Stimulated activated effector memory CD8-positive, alpha-beta T cell treated with anti-CD3 and anti-CD28 coated beads, Interleukin-12 subunit alpha, Interleukin-12 subunit beta, amount 100 ng/mL, for 72 hours (primary cell): ENCODE results near the gene KIF6.
"Not testable (repeated sequence)": the region's sequence is repeated elsewhere in the genome, so short reads cannot be mapped to it uniquely, and the experiment has no call there.

Experiments
- ATAC-seq: fragments of 150-1000 bp; cut with Tn5 transposase; 2 replicates; pipeline ENCODE4 v1.10.0; 2021
- DNase-seq, 2 donors: peaks; one replicate each; pipeline ENCODE4 v3.0.0; 2021 to 2022; ENCODE audit warnings: low spot score in 2 of 2
- H3K27ac Mint-ChIP-seq: one replicate; pipeline ENCODE4 v1.8.0; 2022; ENCODE audit warnings: mild to moderate bottlenecking, mixed read lengths
- H3K36me3 Mint-ChIP-seq: one replicate; pipeline ENCODE4 v1.8.0; 2022; ENCODE audit warnings: mild to moderate bottlenecking, mixed read lengths
- H3K4me1 Mint-ChIP-seq: one replicate; pipeline ENCODE4 v1.8.0; 2022; ENCODE audit warnings: mixed read lengths
- H3K4me3 Mint-ChIP-seq: one replicate; pipeline ENCODE4 v1.8.0; 2022; ENCODE audit warnings: mild to moderate bottlenecking, mixed read lengths
- H3K9me3 Mint-ChIP-seq: one replicate; pipeline ENCODE4 v1.8.0; 2022; ENCODE audit warnings: mixed read lengths

The KIF6 gene

DNA sequence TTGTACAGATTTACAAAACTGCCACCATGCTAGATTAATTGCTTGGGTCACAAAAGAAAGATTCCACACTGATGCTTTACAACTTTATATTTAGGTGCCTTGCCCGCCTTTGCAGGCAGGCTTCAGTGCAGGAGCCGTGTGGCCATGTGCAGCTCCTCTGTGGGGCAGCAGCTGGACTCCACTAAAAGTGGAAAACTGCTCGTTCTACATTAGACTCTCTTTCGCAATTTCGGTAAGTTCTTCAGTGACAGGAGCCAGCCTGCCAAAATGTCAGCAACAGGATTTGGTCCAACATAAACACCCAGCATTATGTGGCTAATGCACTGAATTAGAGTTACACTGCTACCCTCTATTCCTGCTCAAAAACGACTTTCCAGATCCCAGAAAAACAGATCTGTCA is 228.3 kb downstream of the KIF6 start:
- Mint-ChIP-seq H3K4me1 (no peaks in the 10 kb centered on the region), H3K4me3 (no peak overlapping the region), H3K9me3 (peaks cover 15% of the 10 kb centered on the region), H3K27ac (no peak overlapping the region), H3K36me3 (no peaks in the 10 kb centered on the region)
- DNase-seq = no peak
- no peak for ATAC-seq

DNA sequence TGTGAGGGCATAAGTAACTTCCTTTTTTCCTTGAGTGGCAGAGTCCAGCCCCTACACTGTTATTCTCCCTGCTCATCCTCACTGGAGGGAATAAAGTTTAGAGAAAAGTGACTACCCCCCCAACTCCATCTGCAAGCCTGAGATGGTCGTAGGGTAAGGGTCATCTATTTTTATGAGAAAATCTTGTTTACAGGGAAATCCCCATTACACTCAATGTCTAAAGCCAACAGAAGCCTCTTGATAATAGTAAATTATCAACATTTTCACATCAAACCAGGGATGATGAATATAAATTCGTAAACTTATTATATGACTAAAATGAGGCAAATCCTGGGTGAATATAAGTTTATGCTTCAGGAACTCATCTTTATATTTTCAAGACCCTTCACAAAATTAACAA is 228.8 kb downstream of the KIF6 start:
- H3K27ac Mint-ChIP-seq = no peak overlapping the region
- H3K4me1 Mint-ChIP-seq = no peaks in the 10 kb centered on the region
- H3K4me3 Mint-ChIP-seq = no peak overlapping the region
- no peaks in the 10 kb centered on the region for H3K36me3 Mint-ChIP-seq
- no peak for ATAC-seq
- H3K9me3 Mint-ChIP-seq = peaks cover 12% of the 10 kb centered on the region
- DNase-seq = no peak

DNA sequence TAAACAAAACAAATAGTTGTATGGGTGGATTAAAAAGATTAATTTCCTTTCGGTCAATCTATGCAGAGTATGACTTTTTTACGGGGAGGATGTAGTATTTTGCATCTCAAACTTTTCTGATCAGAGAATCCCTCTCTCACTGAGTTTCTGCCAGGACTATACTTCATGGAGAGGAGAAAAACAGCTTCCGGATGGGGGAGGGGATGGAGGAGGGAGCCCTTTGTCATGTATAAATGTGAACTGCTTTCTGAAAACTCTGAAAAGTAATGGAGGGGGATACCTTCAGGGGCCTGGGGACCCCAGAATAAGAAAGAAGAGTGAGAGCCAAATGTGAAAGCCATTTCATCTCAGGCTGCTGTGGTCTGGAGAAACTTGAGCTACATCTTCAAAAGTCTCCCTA is 229.6 kb downstream of the KIF6 start:
- Mint-ChIP-seq H3K9me3 (peaks cover 7% of the 10 kb centered on the region), H3K4me3 (no peak overlapping the region), H3K4me1 (no peaks in the 10 kb centered on the region), H3K36me3 (no peaks in the 10 kb centered on the region), H3K27ac (no peak overlapping the region)
- no peak for DNase-seq
- no peak for ATAC-seq

DNA sequence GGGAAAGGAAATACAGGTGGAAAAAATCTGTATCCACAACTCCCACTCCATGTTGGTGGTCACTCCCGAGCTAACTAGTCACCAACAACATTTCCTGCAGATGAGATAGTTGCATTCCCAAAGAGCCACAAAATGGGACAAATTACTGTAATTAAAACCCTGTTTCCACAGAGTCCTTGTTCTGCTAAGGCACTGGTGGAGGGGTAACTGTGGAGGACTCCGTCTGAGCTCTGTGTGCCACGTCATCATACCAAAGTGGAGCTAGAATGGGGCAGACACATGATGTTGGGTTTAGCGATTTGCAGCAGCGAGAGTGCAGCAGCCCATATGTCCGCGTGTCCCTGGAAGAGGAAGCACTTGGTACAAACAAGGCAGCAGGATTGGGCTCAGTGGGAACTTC is 230.2 kb downstream of the KIF6 start:
- H3K27ac Mint-ChIP-seq = no peak overlapping the region
- H3K4me1 Mint-ChIP-seq = no peaks in the 10 kb centered on the region
- DNase-seq (no peak), ATAC-seq (no peak)
- H3K36me3 Mint-ChIP-seq = no peaks in the 10 kb centered on the region
- no peak overlapping the region for H3K4me3 Mint-ChIP-seq
- H3K9me3 Mint-ChIP-seq = peaks cover 3% of the 10 kb centered on the region

DNA sequence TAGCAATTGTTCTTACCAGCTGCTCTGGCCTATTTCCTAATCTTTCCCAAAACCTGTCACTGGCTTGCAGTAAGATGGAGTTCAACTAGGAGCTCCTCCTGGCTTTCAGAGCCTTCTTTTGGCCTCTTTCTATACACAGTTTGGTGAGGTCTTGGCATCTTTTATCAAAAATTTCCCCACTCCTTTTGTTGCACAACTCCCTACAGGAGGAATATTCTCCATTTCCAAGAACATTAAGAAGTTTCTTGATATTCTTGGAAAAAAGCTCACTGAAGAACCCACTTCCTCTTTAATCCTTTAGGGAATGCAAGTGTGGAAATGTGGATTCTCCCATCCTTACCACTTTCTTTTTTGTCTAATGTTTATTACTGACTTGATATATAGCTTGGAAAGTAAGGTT is 231.4 kb downstream of the KIF6 start:
- Mint-ChIP-seq H3K27ac (no peak overlapping the region), H3K4me3 (no peak overlapping the region), H3K4me1 (no peaks in the 10 kb centered on the region), H3K36me3 (no peaks in the 10 kb centered on the region), H3K9me3 (no peaks in the 10 kb centered on the region)
- DNase-seq (no peak), ATAC-seq (no peak)

DNA sequence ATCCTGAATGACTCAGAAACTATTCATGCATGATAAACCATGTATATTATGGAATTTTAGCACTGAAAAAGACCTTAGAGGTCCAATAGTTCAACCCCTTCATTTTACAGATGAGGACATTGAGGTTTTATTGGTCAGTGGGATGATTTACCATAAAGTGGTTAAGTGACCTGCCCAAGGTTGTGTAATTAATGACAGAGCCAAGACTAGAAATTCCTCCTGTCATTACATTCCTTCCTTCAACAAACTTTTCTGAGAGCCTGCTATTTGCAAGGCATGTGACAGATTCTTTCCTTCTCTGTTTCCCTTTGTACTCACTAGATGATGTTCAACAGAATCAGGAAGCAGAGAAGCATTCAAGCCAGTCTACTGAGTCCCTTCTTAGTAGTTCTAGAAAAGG is 232.0 kb downstream of the KIF6 start:
- DNase-seq = no peak
- no peaks in the 10 kb centered on the region for H3K9me3 Mint-ChIP-seq
- H3K27ac Mint-ChIP-seq = no peak overlapping the region
- H3K4me3 Mint-ChIP-seq = no peak overlapping the region
- no peaks in the 10 kb centered on the region for H3K36me3 Mint-ChIP-seq
- no peak for ATAC-seq
- H3K4me1 Mint-ChIP-seq = no peaks in the 10 kb centered on the region

DNA sequence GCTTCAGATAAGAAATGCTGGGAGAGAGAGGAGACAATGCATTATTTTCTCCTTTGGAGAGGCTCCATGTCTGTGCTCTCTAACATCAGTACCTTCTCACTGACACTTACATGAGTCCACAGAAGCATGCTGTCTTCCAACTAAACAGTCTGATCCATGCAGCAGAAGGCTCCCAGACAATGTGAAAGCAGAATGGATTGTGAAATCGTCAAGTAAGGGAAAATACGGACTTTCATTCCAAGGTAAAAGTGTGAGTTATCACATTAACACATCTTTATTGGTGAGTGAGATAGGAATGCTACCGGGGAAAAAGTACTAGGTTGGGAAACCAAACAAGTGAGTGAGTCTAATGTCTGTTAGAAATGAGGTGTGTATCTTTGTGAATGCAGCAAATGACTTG is 235.1 kb downstream of the KIF6 start:
- no peak overlapping the region for H3K4me3 Mint-ChIP-seq
- no peaks in the 10 kb centered on the region for H3K4me1 Mint-ChIP-seq
- no peaks in the 10 kb centered on the region for H3K9me3 Mint-ChIP-seq
- no peak for ATAC-seq
- H3K36me3 Mint-ChIP-seq = no peaks in the 10 kb centered on the region
- DNase-seq = no peak
- no peak overlapping the region for H3K27ac Mint-ChIP-seq

DNA sequence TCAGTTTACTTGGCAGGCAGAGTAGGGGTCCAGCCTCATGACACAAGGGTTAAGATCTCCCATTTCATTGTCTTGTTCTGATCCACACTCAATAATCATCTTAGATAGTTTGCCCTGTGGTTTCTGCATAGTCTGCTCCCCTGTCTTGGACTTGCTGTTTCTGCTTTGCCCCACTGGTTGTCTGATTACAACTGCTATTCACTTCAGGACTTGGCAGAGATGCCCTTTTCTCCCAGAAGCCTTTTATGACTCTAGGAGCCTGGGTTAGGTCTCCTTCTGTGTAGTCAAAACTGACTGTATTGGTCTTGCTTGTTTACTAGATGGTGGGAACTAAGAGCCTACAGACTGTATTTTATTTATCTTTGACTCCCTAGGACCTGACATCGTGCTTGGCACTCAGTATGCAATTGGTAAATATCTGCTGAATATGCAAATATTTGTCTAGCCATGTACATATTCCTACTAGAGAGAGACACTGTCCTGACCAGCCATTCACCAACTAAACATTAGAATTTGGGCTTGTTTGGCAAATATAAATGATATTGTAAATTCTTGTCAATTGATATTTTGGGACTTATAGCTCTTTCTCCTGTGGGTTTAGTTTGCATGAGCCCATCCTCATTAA is 236.8 kb downstream of the KIF6 start:
- H3K4me1 Mint-ChIP-seq = no peaks in the 10 kb centered on the region

DNA sequence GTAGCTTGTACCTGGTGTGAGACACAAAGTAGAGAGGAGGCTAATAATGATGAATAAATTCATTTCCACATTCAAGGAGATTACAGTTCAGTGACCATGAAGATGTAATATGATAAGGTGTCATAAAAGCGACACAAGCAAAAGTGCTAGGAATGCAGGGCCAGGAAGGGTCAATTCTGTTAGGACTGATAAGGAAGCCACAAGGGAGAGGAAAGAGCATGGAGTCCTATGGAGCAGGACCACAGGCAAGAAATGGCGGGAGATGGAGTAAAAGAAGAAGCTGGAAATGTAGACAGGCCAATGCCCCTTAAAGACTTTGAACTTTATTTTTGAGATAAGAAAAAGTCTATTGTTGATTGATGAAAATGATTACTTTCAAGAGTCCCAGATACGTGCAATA is 240.9 kb downstream of the KIF6 start:
- no peaks in the 10 kb centered on the region for H3K9me3 Mint-ChIP-seq

More for the DNA sequence above, 236.8 kb downstream of the KIF6 start:
- Mint-ChIP-seq H3K4me3 (no peak overlapping the region), H3K27ac (no peak overlapping the region), H3K36me3 (no peaks in the 10 kb centered on the region), H3K9me3 (no peaks in the 10 kb centered on the region)
- ATAC-seq (no peak), DNase-seq (no peak)

DNA sequence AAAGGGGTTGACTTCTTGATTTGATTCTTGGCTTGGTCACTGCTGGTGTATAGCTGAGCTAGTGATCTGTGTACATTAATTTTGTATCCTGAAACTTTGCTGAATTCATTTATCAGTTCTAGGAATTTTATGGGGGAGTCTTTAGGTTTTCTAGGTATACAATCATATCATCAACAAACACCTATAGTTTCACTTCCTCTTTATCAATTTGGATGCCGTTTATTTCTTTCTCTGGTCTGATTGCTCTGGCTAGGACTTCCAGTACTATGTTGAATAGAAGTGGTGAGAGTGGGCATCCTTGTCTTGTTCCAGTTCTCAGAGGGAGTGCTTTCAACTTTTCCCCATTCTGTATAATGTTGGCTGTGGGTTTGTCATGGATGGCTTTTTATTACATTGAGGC is 245.4 kb downstream of the KIF6 start:
- DNase-seq, H3K36me3 Mint-ChIP-seq: not testable (repeated sequence)

More for the DNA sequence above, 240.9 kb downstream of the KIF6 start:
- DNase-seq (no peak), ATAC-seq (no peak)
- Mint-ChIP-seq H3K27ac (no peak overlapping the region), H3K36me3 (no peaks in the 10 kb centered on the region), H3K4me3 (no peak overlapping the region), H3K4me1 (no peaks in the 10 kb centered on the region)

DNA sequence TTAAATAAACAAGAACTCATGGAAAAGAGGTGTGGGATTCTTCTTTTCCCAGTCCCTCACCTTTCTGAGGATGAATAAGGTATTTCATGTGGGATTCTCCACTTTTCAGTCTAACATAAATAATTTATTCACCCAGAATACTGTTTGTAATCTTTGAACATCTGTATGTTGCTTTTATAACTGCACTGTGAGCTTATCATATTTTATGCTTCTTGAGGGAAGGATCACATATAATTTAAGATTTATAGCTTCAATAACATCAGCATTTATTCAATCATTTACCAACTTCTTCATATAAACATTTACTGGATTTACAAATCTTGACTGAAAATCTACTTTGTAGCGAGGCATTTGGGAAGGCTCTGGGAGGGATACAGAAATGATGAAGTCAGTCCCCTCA is 248.5 kb downstream of the KIF6 start:
- no peak for ATAC-seq
- Mint-ChIP-seq H3K4me1 (peaks cover 9% of the 10 kb centered on the region), H3K27ac (no peak overlapping the region), H3K4me3 (no peak overlapping the region), H3K9me3 (no peaks in the 10 kb centered on the region), H3K36me3 (no peaks in the 10 kb centered on the region)
- DNase-seq = no peak

More for the DNA sequence above, 245.4 kb downstream of the KIF6 start:
- not testable (repeated sequence) for ATAC-seq, H3K9me3 Mint-ChIP-seq, H3K4me1 Mint-ChIP-seq, H3K27ac Mint-ChIP-seq, H3K4me3 Mint-ChIP-seq

DNA sequence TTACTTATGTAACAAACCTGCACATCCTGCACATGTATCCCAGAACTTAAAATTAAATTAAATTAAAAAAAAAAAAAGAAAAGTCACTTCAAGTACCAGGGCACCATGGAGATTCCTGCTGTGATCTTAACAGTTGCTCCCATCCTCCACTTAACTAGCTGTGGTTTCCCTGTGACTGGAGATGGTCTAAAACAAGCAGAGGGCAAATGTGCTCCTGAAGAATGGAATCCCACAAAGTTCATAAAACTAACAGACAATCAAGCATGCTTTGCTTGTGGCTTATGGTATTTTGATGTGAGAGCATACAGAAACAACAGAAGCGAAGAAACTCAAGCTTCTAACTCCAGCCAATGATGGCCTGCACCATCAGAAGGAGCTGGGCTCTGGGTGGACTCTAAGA is 249.1 kb downstream of the KIF6 start:
- no peak overlapping the region for H3K27ac Mint-ChIP-seq
- no peak for DNase-seq
- peaks cover 9% of the 10 kb centered on the region for H3K4me1 Mint-ChIP-seq
- no peak for ATAC-seq
- no peaks in the 10 kb centered on the region for H3K36me3 Mint-ChIP-seq
- H3K4me3 Mint-ChIP-seq = no peak overlapping the region
- H3K9me3 Mint-ChIP-seq = no peaks in the 10 kb centered on the region

DNA sequence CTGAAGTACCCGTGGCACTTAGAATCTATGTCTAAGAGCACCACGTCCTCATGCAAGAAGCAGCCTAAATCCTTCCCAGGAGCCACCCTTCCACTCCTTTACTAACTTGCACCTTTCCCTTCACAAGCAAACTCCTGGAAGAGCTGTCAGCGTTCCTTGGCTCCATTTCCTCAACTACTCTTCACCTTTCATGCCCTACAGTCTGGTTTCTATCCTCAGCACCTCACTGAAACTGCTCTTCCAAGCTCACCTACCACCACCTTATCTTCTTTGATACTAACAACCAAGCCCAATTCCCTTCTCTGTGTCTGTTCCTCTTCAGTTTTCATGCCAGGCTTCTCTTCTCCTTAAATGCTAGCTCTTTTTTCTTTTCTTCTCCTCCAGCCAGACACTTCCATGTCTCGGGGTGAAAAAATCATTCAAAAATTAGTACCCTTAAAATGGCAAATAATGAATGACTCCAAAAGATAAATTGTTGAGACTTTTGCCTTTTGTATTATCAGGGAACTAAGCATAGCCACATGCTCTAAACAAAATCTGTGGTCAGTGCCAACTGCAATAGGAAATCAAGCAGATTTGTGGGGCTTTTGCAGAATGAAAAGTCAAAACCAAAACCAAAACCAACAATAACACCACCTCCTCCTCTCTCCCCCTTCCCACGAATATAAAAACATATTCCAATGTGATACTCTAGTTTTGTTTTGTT is 253.1 kb downstream of the KIF6 start:
- DNase-seq (no peak), ATAC-seq (no peak)
- Mint-ChIP-seq H3K4me1 (peaks cover 9% of the 10 kb centered on the region), H3K4me3 (no peak overlapping the region), H3K27ac (no peak overlapping the region), H3K9me3 (peaks cover 4% of the 10 kb centered on the region), H3K36me3 (no peaks in the 10 kb centered on the region)

DNA sequence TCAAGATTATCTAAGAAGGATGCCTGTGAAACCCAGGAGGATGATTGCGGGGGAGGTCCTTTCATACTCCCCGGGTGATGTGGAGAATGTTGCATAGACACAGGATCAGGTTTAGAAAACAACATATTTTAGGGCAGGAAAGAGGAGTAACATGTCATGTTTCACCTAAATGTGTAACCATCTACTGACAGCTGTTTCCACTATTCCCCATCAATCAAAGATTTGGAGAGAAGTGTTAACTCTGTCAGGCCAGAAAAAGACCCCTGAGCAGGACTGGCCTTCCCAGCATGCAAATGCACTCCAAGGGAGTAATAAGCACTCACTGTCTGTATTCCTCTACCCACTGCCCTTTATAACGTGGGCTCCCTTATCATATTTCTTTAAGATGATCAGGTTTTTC is 254.7 kb downstream of the KIF6 start:
- H3K4me3 Mint-ChIP-seq = no peak overlapping the region
- peaks cover 11% of the 10 kb centered on the region for H3K9me3 Mint-ChIP-seq
- H3K36me3 Mint-ChIP-seq = no peaks in the 10 kb centered on the region
- DNase-seq (no peak), ATAC-seq (no peak)
- peaks cover 9% of the 10 kb centered on the region for H3K4me1 Mint-ChIP-seq
- no peak overlapping the region for H3K27ac Mint-ChIP-seq

DNA sequence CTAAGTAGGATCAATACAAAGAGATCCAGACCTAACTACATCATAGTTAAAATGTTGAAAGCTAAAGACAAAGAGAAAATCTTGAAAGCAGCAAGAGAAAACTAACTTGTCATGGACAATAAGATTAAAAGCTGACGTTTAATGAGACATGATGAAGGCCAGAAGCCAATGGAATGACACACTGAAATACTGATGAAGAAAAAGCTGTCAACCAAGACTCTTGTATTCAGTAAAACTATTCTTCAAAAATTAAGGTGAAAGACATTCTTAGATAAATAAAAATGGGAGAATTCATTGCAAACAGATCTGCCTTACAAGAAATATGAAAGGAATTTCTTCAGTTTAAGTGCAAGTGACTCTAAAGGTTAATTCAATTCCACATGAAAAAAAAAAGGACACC is 256.8 kb downstream of the KIF6 start:
- peaks cover 9% of the 10 kb centered on the region for H3K4me1 Mint-ChIP-seq
- H3K27ac Mint-ChIP-seq = no peak overlapping the region
- peaks cover 12% of the 10 kb centered on the region for H3K9me3 Mint-ChIP-seq
- ATAC-seq = no peak
- H3K4me3 Mint-ChIP-seq = no peak overlapping the region
- no peak for DNase-seq
- no peaks in the 10 kb centered on the region for H3K36me3 Mint-ChIP-seq

DNA sequence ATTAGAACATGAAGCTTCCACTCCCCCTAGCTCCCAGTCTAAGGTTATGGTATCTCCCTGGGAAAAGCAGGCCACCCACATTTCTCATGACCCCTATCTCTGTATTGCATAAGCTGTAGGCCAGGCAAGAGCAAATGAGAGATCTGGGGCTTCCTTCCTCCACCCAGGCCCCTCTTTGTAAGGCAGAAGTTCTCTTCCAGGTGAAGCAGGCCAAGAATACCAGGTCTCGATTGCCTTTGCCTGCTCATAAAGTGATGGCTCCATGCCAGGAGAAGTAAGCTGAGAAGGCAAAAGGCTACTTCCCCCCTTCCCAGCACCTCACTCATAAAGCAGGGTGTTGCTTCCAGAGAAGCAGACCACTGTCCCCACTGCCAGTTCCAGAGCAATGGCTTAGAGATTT is 258.6 kb downstream of the KIF6 start:
- no peaks in the 10 kb centered on the region for H3K4me1 Mint-ChIP-seq
- H3K36me3 Mint-ChIP-seq = no peaks in the 10 kb centered on the region
- DNase-seq = no peak
- no peak overlapping the region for H3K4me3 Mint-ChIP-seq
- no peak overlapping the region for H3K27ac Mint-ChIP-seq
- peaks cover 12% of the 10 kb centered on the region for H3K9me3 Mint-ChIP-seq
- ATAC-seq = no peak
